Measurements from ENCODE around the gene PCDHGA7. TPM values are rescaled to one million over a fixed set of nuclear protein-coding genes. Genes with fewer than 3 reads are reported as not detected.

PCDHGA7 gene
- total RNA-seq, 2 donors from 2014 or later: 0.59 to 1.0 TPM

DNA sequence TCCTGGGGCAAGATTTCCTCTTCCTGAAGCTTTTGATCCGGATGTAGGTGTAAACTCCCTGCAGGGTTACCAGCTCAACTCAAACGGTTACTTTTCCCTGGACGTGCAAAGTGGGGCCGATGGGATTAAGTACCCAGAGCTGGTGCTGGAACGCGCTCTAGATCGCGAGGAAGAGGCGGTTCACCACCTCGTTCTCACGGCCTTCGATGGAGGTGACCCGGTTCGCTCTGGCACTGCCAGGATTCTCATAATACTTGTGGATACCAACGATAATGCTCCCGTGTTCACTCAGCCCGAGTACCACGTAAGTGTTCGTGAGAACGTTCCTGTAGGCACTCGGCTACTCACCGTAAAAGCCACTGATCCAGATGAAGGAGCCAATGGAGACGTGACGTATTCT, 26.9 kb upstream of the PCDHGA7 start:
- no peaks in the 10 kb centered on the region for H3K9me3 ChIP-seq
- intact Hi-C loops (cut with DNase I): no loop called here
- no peak overlapping the region for H3K9ac ChIP-seq (ENCODE audit: low read depth in 2 of 2, low read length in 2 of 2)
- no peak overlapping the region for H3K27ac ChIP-seq
- DNase-seq: no peak
- no peaks in the 10 kb centered on the region for H3K27me3 ChIP-seq
- TF ChIP-seq, protein P1, sequence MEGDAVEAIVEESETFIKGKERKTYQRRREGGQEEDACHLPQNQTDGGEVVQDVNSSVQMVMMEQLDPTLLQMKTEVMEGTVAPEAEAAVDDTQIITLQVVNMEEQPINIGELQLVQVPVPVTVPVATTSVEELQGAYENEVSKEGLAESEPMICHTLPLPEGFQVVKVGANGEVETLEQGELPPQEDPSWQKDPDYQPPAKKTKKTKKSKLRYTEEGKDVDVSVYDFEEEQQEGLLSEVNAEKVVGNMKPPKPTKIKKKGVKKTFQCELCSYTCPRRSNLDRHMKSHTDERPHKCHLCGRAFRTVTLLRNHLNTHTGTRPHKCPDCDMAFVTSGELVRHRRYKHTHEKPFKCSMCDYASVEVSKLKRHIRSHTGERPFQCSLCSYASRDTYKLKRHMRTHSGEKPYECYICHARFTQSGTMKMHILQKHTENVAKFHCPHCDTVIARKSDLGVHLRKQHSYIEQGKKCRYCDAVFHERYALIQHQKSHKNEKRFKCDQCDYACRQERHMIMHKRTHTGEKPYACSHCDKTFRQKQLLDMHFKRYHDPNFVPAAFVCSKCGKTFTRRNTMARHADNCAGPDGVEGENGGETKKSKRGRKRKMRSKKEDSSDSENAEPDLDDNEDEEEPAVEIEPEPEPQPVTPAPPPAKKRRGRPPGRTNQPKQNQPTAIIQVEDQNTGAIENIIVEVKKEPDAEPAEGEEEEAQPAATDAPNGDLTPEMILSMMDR (IDR thresholded peaks at IDR 0.05): no peak
- H3K4me1 ChIP-seq: no peaks in the 10 kb centered on the region
- H3K36me3 ChIP-seq: no peaks in the 10 kb centered on the region
- H3K4me3 ChIP-seq: no peak overlapping the region

DNA sequence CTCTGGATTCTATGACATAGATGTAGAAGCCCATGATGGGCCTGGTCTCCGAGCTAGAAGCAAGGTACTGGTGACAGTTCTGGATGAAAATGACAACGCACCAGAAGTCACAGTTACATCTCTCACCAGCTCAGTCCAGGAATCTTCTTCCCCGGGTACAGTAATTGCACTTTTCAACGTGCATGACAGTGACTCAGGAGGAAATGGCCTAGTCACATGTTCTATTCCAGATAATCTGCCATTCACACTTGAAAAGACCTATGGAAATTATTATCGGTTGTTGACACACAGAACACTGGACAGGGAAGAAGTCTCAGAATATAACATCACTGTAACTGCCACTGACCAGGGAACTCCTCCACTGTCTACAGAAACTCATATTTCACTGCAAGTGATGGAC, 26.4 kb upstream of the PCDHGA7 start:
- intact Hi-C loops (cut with DNase I): no loop called here
- Histone ChIP-seq H3K27me3 (no peaks in the 10 kb centered on the region), H3K9me3 (no peaks in the 10 kb centered on the region), H3K4me3 (no peak overlapping the region), H3K9ac (ENCODE audit: low read depth in 2 of 2, low read length in 2 of 2) (no peak overlapping the region), H3K27ac (no peak overlapping the region), H3K36me3 (no peaks in the 10 kb centered on the region), H3K4me1 (no peaks in the 10 kb centered on the region)
- no peak for DNase-seq
- TF ChIP-seq, protein P1 (IDR thresholded peaks at IDR 0.05): no peak

DNA sequence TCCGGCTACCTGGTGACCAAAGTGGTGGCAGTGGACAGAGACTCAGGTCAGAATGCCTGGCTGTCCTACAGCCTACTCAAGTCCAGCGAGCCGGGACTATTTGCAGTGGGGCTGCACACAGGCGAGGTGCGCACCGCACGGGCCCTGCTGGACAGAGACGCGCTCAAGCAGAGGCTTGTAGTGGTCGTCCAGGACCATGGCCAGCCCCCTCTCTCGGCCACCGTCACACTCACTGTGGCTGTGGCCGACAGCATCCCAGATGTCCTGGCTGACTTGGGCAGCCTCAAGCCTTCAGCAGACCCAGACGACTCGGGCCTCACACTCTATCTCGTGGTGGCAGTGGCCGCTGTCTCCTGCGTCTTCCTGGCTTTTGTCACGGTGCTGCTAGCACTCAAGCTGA, 25.6 kb upstream of the PCDHGA7 start:
- intact Hi-C loops (cut with DNase I): no loop called here
- Histone ChIP-seq H3K27me3 (no peaks in the 10 kb centered on the region), H3K27ac (no peak overlapping the region), H3K36me3 (no peaks in the 10 kb centered on the region), H3K4me3 (no peak overlapping the region), H3K9me3 (no peaks in the 10 kb centered on the region), H3K9ac (ENCODE audit: low read depth in 2 of 2, low read length in 2 of 2) (no peak overlapping the region), H3K4me1 (no peaks in the 10 kb centered on the region)
- TF ChIP-seq, protein P1 (IDR thresholded peaks at IDR 0.05): no peak
- no peak for DNase-seq

DNA sequence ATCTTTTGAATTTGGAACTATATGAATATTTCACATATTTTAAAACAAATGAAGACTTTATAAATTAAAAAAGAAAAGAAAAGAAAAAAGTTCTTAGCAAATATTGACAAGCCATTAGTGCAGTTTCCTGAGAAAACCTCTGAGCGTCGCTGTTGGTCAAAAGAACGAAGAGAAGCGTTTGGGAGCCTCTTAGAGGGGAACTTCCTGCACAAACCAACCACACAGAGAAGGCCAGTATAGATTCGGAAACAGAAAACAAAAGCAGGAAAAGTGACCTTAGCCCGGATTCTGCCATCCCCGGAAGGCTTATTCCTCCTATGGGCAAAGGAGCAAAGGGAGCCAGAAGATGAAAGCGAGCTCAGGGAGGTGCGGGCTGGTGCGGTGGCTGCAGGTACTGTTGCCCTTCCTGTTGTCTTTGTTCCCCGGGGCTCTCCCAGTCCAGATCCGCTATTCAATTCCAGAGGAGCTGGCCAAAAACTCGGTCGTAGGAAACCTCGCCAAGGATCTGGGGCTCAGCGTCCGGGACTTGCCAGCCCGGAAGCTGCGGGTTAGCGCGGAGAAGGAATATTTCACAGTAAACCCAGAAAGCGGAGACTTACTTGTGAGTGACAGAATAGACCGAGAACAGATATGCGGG, 22.6 kb upstream of the PCDHGA7 start, which contains the start of gene PCDHGB2:
PCDHGB2 (plus strand) TSS at position 205 of the 637 bp plus-strand sequence; CDS start at position 347, 142 bp downstream.
- no peaks in the 10 kb centered on the region for H3K36me3 ChIP-seq
- no peak within 1 kb of the TSS for H3K9ac ChIP-seq (ENCODE audit: low read depth in 2 of 2, low read length in 2 of 2)
- H3K9me3 ChIP-seq: no peaks in the 10 kb centered on the region
- intact Hi-C loops (cut with DNase I): no loop called here
- H3K27ac ChIP-seq: no peak within 1 kb of the TSS
- no peaks in the 10 kb centered on the region for H3K27me3 ChIP-seq
- DNase-seq: no peak
- no peak within 1 kb of the TSS for H3K4me3 ChIP-seq
- H3K4me1 ChIP-seq: no peaks in the 10 kb centered on the region
- TF ChIP-seq, protein P1 (IDR thresholded peaks at IDR 0.05): no peak

DNA sequence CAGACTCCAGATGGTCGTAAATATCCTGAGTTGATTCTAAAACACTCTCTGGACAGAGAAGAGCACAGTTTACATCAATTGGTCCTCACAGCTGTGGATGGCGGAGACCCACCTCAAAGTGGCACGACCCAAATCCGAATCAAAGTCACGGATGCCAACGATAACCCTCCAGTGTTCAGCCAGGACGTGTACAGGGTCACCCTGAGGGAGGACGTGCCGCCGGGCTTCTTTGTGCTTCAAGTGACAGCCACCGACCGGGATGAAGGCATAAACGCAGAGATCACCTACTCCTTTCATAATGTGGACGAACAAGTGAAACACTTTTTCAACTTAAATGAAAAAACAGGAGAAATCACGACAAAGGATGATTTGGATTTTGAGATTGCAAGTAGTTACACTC, 21.9 kb upstream of the PCDHGA7 start:
- DNase-seq: no peak
- Histone ChIP-seq H3K27me3 (no peaks in the 10 kb centered on the region), H3K9ac (ENCODE audit: low read depth in 2 of 2, low read length in 2 of 2) (no peak overlapping the region), H3K27ac (no peak overlapping the region), H3K9me3 (no peaks in the 10 kb centered on the region), H3K4me3 (no peak overlapping the region), H3K4me1 (no peaks in the 10 kb centered on the region), H3K36me3 (no peaks in the 10 kb centered on the region)
- intact Hi-C loops (cut with DNase I): no loop called here
- TF ChIP-seq, protein P1 (IDR thresholded peaks at IDR 0.05): no peak

All from colonic mucosa (tissue), 4 donors.